ENCODE results near the gene S100A6.

S100A6 gene

DNA sequence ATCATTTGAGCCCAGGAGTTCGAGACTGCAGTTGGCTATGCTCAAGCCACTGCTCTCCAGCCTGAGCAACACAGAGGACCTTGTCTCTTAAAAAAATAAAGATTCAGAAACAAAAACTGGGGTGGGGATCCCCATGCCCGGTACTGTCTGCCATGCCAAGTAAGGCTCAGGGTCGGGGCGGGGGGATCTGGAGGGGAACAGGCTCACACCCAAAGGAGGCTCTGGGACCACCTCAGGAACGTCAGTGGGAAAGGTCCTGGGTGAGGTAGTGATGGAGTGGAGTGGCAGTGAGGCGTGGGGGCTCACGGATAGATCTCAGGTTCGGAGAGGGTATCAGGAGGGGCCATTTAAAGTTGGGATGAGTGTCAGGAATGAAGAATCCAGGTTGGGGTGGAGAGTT is 10.6 kb upstream of the S100A6 start:
- Histone ChIP-seq H4K20me1 (ENCODE audit: insufficient read depth, low read length) (no peaks in the 10 kb centered on the region), H3K4me1 (ENCODE audit: insufficient read depth, low read length, severe bottlenecking) (peaks cover 22% of the 10 kb centered on the region), H3K4me3 (ENCODE audit: low read depth, low read length, poor library complexity, severe bottlenecking) (no peak overlapping the region), H3K27me3 (ENCODE audit: insufficient read depth, low read length) (peaks cover 11% of the 10 kb centered on the region; the same call in 1 of the 2 replicates), H3K9me3 (ENCODE audit: low read length) (no peaks in the 10 kb centered on the region), H3K9ac (ENCODE audit: low read length) (no peak overlapping the region), H3K9me2 (ENCODE audit: low read depth, low read length) (no peaks in the 10 kb centered on the region), H3K36me3 (ENCODE audit: insufficient read depth, low read length) (no peaks in the 10 kb centered on the region), H2AFZ (ENCODE audit: low read length) (no peak overlapping the region), H3F3A (ENCODE audit: insufficient read depth, low read length) (no peaks in the 10 kb centered on the region), H3K4me2 (ENCODE audit: low read length) (no peak overlapping the region), H3K27ac (ENCODE audit: low read depth, low read length, poor library complexity, severe bottlenecking) (no peak overlapping the region), H3K79me2 (ENCODE audit: insufficient read depth, low read length) (no peaks in the 10 kb centered on the region)
- TF ChIP-seq, protein P1, sequence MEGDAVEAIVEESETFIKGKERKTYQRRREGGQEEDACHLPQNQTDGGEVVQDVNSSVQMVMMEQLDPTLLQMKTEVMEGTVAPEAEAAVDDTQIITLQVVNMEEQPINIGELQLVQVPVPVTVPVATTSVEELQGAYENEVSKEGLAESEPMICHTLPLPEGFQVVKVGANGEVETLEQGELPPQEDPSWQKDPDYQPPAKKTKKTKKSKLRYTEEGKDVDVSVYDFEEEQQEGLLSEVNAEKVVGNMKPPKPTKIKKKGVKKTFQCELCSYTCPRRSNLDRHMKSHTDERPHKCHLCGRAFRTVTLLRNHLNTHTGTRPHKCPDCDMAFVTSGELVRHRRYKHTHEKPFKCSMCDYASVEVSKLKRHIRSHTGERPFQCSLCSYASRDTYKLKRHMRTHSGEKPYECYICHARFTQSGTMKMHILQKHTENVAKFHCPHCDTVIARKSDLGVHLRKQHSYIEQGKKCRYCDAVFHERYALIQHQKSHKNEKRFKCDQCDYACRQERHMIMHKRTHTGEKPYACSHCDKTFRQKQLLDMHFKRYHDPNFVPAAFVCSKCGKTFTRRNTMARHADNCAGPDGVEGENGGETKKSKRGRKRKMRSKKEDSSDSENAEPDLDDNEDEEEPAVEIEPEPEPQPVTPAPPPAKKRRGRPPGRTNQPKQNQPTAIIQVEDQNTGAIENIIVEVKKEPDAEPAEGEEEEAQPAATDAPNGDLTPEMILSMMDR (IDR thresholded peaks at IDR 0.05; ENCODE audit: low read length), result no peak
- no peak for TF ChIP-seq EZH2 (IDR thresholded peaks at IDR 0.05; ENCODE audit: borderline replicate concordance, low read length)

- H3K27me3 ChIP-seq (ENCODE audit: insufficient read depth, low read length), result peaks cover 10% of the 10 kb centered on the region; the same call in 1 of the 2 replicates
- H3K9me2 ChIP-seq (ENCODE audit: low read depth, low read length), result no peaks in the 10 kb centered on the region
- no peaks in the 10 kb centered on the region for H3K36me3 ChIP-seq (ENCODE audit: insufficient read depth, low read length)
- no peaks in the 10 kb centered on the region for H4K20me1 ChIP-seq (ENCODE audit: insufficient read depth, low read length)
- no peaks in the 10 kb centered on the region for H3K79me2 ChIP-seq (ENCODE audit: insufficient read depth, low read length)
- H3K4me1 ChIP-seq (ENCODE audit: insufficient read depth, low read length, severe bottlenecking), result peaks cover 29% of the 10 kb centered on the region
- peak within 1 kb of the TSS; percentile 42 for H3K4me3 ChIP-seq (ENCODE audit: low read depth, low read length, poor library complexity, severe bottlenecking)
- TF ChIP-seq EZH2 (IDR thresholded peaks at IDR 0.05; ENCODE audit: borderline replicate concordance, low read length), result no peak
- TF ChIP-seq, protein P1 (IDR thresholded peaks at IDR 0.05; ENCODE audit: low read length), result no peak
- H3F3A ChIP-seq (ENCODE audit: insufficient read depth, low read length), result no peaks in the 10 kb centered on the region
- H2AFZ ChIP-seq (ENCODE audit: low read length), result peak within 1 kb of the TSS; percentile 12; the same call in 1 of the 2 replicates
- H3K9me3 ChIP-seq (ENCODE audit: low read length), result no peaks in the 10 kb centered on the region
- peak within 1 kb of the TSS; percentile 61 for H3K4me2 ChIP-seq (ENCODE audit: low read length)
- H3K9ac ChIP-seq (ENCODE audit: low read length), result peak within 1 kb of the TSS; percentile 60
- peak within 1 kb of the TSS; percentile 77 for H3K27ac ChIP-seq (ENCODE audit: low read depth, low read length, poor library complexity, severe bottlenecking)
Measured at GRCh38 chr1:153545067-153546055, 9.6 kb upstream of the S100A6 start, which contains the start of gene S100A4. Gene S100A4, minus strand, starts transcription at chr1:153545806. Its CDS starts 1,012 bp downstream, at chr1:153544794.

DNA sequence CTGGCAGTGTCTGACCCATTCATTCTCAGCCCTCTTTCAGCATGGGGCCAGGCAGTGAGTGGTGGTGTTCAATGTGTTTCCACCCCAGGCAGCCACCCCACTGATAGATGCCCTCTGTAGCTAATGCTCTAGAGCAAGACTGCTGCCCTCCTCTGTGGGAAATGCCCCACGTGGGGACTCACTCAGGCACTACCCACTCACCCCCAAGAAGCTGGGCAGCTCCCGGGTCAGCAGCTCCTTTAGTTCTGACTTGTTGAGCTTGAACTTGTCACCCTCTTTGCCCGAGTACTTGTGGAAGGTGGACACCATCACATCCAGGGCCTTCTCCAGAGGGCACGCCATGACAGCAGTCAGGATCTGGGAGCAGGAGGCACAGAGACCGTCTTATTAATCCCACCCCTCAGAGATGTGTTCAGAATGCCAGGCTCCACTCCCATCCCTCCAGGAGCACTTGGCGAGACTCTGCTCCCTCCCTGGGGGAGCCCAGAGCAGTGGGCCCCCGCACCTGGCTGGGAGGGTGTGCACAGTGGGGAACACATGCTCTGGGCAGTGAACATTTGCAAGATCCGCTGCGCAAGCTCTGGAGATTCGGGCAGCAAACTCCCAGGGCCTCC is 8.8 kb upstream of the S100A6 start:
- Histone ChIP-seq H3K4me3 (ENCODE audit: low read depth, low read length, poor library complexity, severe bottlenecking) (peak overlapping the region; percentile 42), H3K36me3 (ENCODE audit: insufficient read depth, low read length) (no peaks in the 10 kb centered on the region), H3K9me3 (ENCODE audit: low read length) (no peaks in the 10 kb centered on the region), H3F3A (ENCODE audit: insufficient read depth, low read length) (no peaks in the 10 kb centered on the region), H4K20me1 (ENCODE audit: insufficient read depth, low read length) (no peaks in the 10 kb centered on the region), H3K79me2 (ENCODE audit: insufficient read depth, low read length) (no peaks in the 10 kb centered on the region), H3K9ac (ENCODE audit: low read length) (peak overlapping the region; percentile 60), H3K27ac (ENCODE audit: low read depth, low read length, poor library complexity, severe bottlenecking) (peak overlapping the region; percentile 77), H3K4me1 (ENCODE audit: insufficient read depth, low read length, severe bottlenecking) (peaks cover 29% of the 10 kb centered on the region), H2AFZ (ENCODE audit: low read length) (no peak overlapping the region), H3K27me3 (ENCODE audit: insufficient read depth, low read length) (peaks cover 3% of the 10 kb centered on the region; the same call in 1 of the 2 replicates), H3K4me2 (ENCODE audit: low read length) (peak overlapping the region; percentile 61), H3K9me2 (ENCODE audit: low read depth, low read length) (no peaks in the 10 kb centered on the region)
- no peak for TF ChIP-seq EZH2 (IDR thresholded peaks at IDR 0.05; ENCODE audit: borderline replicate concordance, low read length)
- TF ChIP-seq, protein P1 (IDR thresholded peaks at IDR 0.05; ENCODE audit: low read length), result no peak
